ENCODE results near the gene MAST4.

Gene MAST4

GRCh38 chr5:66908230-66908629 lies 312.0 kb downstream of the MAST4 start:
- Histone ChIP-seq H3K4me3 (ENCODE audit: insufficient read depth, low read depth, low read length) (no peak overlapping the region), H3K27ac (ENCODE audit: insufficient read depth, low read depth, low read length, poor library complexity, severe bottlenecking) (no peak overlapping the region), H3K27me3 (ENCODE audit: control insufficient read depth, insufficient read depth, low read length, poor library complexity, severe bottlenecking) (no peaks in the 10 kb centered on the region), H3K36me3 (ENCODE audit: control insufficient read depth, insufficient read depth, low read length) (no peaks in the 10 kb centered on the region), H3K4me1 (ENCODE audit: control insufficient read depth, insufficient read depth, low read length) (peaks cover 10% of the 10 kb centered on the region), H3K9me3 (ENCODE audit: control insufficient read depth, low read length) (no peaks in the 10 kb centered on the region)
- 100% methylated on average over 1 of the region's 1 CpG; no CpG with 5 or more reads in 1 of the 2 experiments for WGBS, 2 experiments

DNA sequence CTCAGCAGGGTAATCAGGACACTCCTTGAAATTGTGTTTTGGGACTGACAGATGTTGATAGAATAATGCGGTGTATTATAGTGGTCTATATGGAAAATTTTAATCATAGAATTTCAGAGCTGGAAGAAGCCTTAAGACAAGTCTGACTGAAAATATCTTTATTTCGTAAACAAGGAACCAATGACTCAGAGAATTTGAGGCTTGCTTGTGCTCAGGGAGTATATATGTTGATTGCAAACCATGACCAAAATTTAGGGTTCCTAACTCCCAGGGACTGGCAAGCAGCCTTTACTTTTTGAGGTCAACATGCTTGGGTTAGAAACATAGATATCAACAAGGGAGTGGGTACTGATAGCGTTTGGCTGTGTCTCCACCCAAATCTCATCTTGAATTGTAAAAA lies 313.2 kb downstream of the MAST4 start:
- H3K27me3 ChIP-seq (ENCODE audit: control insufficient read depth, insufficient read depth, low read length, poor library complexity, severe bottlenecking) = no peaks in the 10 kb centered on the region
- peaks cover 2% of the 10 kb centered on the region for H3K4me1 ChIP-seq (ENCODE audit: control insufficient read depth, insufficient read depth, low read length)
- 96 to 97% methylated on average over 3 of the region's 3 CpGs for WGBS, 2 experiments

GRCh38 chr5:66912787-66913186 lies 316.6 kb downstream of the MAST4 start:
- Histone ChIP-seq H3K27ac (ENCODE audit: insufficient read depth, low read depth, low read length, poor library complexity, severe bottlenecking) (no peak overlapping the region), H3K4me3 (ENCODE audit: insufficient read depth, low read depth, low read length) (no peak overlapping the region), H3K9me3 (ENCODE audit: control insufficient read depth, low read length) (no peaks in the 10 kb centered on the region), H3K36me3 (ENCODE audit: control insufficient read depth, insufficient read depth, low read length) (no peaks in the 10 kb centered on the region), H3K4me1 (ENCODE audit: control insufficient read depth, insufficient read depth, low read length) (no peaks in the 10 kb centered on the region), H3K27me3 (ENCODE audit: control insufficient read depth, insufficient read depth, low read length, poor library complexity, severe bottlenecking) (no peaks in the 10 kb centered on the region)

More for the DNA sequence above, 313.2 kb downstream of the MAST4 start:
- no peaks in the 10 kb centered on the region for H3K9me3 ChIP-seq (ENCODE audit: control insufficient read depth, low read length)
- no peaks in the 10 kb centered on the region for H3K36me3 ChIP-seq (ENCODE audit: control insufficient read depth, insufficient read depth, low read length)
- H3K4me3 ChIP-seq (ENCODE audit: insufficient read depth, low read depth, low read length) = no peak overlapping the region
- no peak overlapping the region for H3K27ac ChIP-seq (ENCODE audit: insufficient read depth, low read depth, low read length, poor library complexity, severe bottlenecking)

- WGBS, 2 experiments = 86 to 98% methylated on average over 7 of the region's 7 CpGs
- H3K36me3 ChIP-seq (ENCODE audit: control insufficient read depth, insufficient read depth, low read length) = no peaks in the 10 kb centered on the region
- no peaks in the 10 kb centered on the region for H3K27me3 ChIP-seq (ENCODE audit: control insufficient read depth, insufficient read depth, low read length, poor library complexity, severe bottlenecking)
- H3K9me3 ChIP-seq (ENCODE audit: control insufficient read depth, low read length) = no peaks in the 10 kb centered on the region
- H3K4me3 ChIP-seq (ENCODE audit: insufficient read depth, low read depth, low read length) = no peak overlapping the region
- H3K27ac ChIP-seq (ENCODE audit: insufficient read depth, low read depth, low read length, poor library complexity, severe bottlenecking) = no peak overlapping the region
- H3K4me1 ChIP-seq (ENCODE audit: control insufficient read depth, insufficient read depth, low read length) = no peaks in the 10 kb centered on the region
Observed at GRCh38 chr5:66915531-66915930, 319.3 kb downstream of the MAST4 start.

DNA sequence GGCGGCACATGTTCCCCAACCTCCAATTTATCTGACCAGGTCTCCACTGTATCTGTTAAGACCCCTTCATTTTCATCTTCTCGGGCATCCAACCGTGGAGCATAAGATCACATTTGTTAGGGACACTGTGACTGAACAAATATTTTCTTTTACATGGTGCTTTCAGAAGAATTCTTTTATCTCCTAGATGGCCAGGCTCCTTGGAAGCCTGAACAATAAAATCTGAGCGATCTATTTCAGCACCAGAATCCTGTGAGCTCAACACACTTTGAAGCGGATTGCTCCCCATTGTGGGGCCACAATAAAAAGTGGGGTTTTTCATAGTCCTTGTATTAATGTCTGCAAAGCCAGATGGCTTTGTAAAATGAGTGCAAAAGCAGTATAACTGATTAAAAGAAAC lies 326.7 kb downstream of the MAST4 start:
- H3K4me1 ChIP-seq (ENCODE audit: control insufficient read depth, insufficient read depth, low read length) = peaks cover 6% of the 10 kb centered on the region
- H3K4me3 ChIP-seq (ENCODE audit: insufficient read depth, low read depth, low read length) = no peak overlapping the region
- H3K27ac ChIP-seq (ENCODE audit: insufficient read depth, low read depth, low read length, poor library complexity, severe bottlenecking) = no peak overlapping the region
- H3K9me3 ChIP-seq (ENCODE audit: control insufficient read depth, low read length) = no peaks in the 10 kb centered on the region
- 77 to 86% methylated on average over 5 of the region's 5 CpGs for WGBS, 2 experiments
- no peaks in the 10 kb centered on the region for H3K36me3 ChIP-seq (ENCODE audit: control insufficient read depth, insufficient read depth, low read length)
- no peaks in the 10 kb centered on the region for H3K27me3 ChIP-seq (ENCODE audit: control insufficient read depth, insufficient read depth, low read length, poor library complexity, severe bottlenecking)

DNA sequence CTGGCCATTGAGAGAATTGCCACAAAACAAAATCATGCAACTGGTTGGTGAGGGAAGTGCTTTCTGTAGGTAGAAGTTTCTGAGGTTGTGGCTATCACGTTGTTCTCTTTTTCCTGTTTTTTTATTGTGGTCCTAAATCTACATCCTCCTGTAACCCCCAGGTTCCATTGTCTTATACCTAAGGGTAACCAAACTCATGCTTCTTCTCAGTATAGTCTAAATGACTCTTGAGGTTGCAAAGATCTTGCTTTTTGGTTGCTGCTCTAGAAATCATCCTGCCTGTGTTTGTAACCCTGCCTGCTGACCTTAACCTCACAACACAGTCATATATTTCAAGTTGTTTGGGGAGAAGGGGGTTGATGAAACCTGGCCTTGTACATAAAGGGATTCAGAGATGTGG lies 327.3 kb downstream of the MAST4 start:
- no peaks in the 10 kb centered on the region for H3K9me3 ChIP-seq (ENCODE audit: control insufficient read depth, low read length)
- H3K4me1 ChIP-seq (ENCODE audit: control insufficient read depth, insufficient read depth, low read length) = peaks cover 6% of the 10 kb centered on the region
- no peak overlapping the region for H3K27ac ChIP-seq (ENCODE audit: insufficient read depth, low read depth, low read length, poor library complexity, severe bottlenecking)
- WGBS, 2 experiments = 79% methylated on average over 1 of the region's 1 CpG; no CpG with 5 or more reads in 1 of the 2 experiments
- no peaks in the 10 kb centered on the region for H3K36me3 ChIP-seq (ENCODE audit: control insufficient read depth, insufficient read depth, low read length)
- H3K4me3 ChIP-seq (ENCODE audit: insufficient read depth, low read depth, low read length) = no peak overlapping the region
- no peaks in the 10 kb centered on the region for H3K27me3 ChIP-seq (ENCODE audit: control insufficient read depth, insufficient read depth, low read length, poor library complexity, severe bottlenecking)

DNA sequence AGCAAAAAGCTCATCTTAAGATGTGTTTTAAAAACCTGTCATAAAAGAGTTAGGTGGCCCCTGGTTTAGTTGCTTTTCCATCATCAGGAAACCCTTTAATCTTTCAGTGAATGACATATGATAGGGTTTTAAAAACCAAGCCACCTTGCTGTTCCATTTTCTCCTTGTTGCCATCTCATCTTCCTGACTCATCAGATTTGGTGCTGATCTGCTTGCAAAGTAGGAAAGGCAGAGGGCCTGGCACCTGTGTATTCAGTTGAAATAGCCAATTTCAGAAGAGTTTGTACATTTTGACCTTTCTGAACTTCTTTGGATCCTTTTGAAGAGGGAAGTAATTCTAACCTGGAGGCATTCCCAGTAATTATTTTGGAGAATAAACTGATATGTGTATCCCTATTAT lies 327.7 kb downstream of the MAST4 start:
- no peaks in the 10 kb centered on the region for H3K36me3 ChIP-seq (ENCODE audit: control insufficient read depth, insufficient read depth, low read length)
- no peak overlapping the region for H3K27ac ChIP-seq (ENCODE audit: insufficient read depth, low read depth, low read length, poor library complexity, severe bottlenecking)
- H3K9me3 ChIP-seq (ENCODE audit: control insufficient read depth, low read length) = no peaks in the 10 kb centered on the region
- H3K4me3 ChIP-seq (ENCODE audit: insufficient read depth, low read depth, low read length) = no peak overlapping the region
- no peaks in the 10 kb centered on the region for H3K27me3 ChIP-seq (ENCODE audit: control insufficient read depth, insufficient read depth, low read length, poor library complexity, severe bottlenecking)
- H3K4me1 ChIP-seq (ENCODE audit: control insufficient read depth, insufficient read depth, low read length) = peaks cover 6% of the 10 kb centered on the region

- Histone ChIP-seq H3K27me3 (ENCODE audit: control insufficient read depth, insufficient read depth, low read length, poor library complexity, severe bottlenecking) (no peaks in the 10 kb centered on the region), H3K4me3 (ENCODE audit: insufficient read depth, low read depth, low read length) (no peak overlapping the region)
Observed at GRCh38 chr5:66927140-66927539, 330.9 kb downstream of the MAST4 start.

GRCh38 chr5:66929281-66929680 lies 333.1 kb downstream of the MAST4 start:
- H3K4me3 ChIP-seq (ENCODE audit: insufficient read depth, low read depth, low read length) = no peak overlapping the region
- no peak overlapping the region for H3K27ac ChIP-seq (ENCODE audit: insufficient read depth, low read depth, low read length, poor library complexity, severe bottlenecking)
- WGBS, 2 experiments = 88 to 94% methylated on average over 1 of the region's 1 CpG
- H3K9me3 ChIP-seq (ENCODE audit: control insufficient read depth, low read length) = no peaks in the 10 kb centered on the region
- no peaks in the 10 kb centered on the region for H3K27me3 ChIP-seq (ENCODE audit: control insufficient read depth, insufficient read depth, low read length, poor library complexity, severe bottlenecking)
- no peaks in the 10 kb centered on the region for H3K4me1 ChIP-seq (ENCODE audit: control insufficient read depth, insufficient read depth, low read length)
- H3K36me3 ChIP-seq (ENCODE audit: control insufficient read depth, insufficient read depth, low read length) = no peaks in the 10 kb centered on the region

More at GRCh38 chr5:66927140-66927539, 330.9 kb downstream of the MAST4 start:
- no peak overlapping the region for H3K27ac ChIP-seq (ENCODE audit: insufficient read depth, low read depth, low read length, poor library complexity, severe bottlenecking)
- peaks cover 6% of the 10 kb centered on the region for H3K4me1 ChIP-seq (ENCODE audit: control insufficient read depth, insufficient read depth, low read length)
- no peaks in the 10 kb centered on the region for H3K9me3 ChIP-seq (ENCODE audit: control insufficient read depth, low read length)
- no peaks in the 10 kb centered on the region for H3K36me3 ChIP-seq (ENCODE audit: control insufficient read depth, insufficient read depth, low read length)

DNA sequence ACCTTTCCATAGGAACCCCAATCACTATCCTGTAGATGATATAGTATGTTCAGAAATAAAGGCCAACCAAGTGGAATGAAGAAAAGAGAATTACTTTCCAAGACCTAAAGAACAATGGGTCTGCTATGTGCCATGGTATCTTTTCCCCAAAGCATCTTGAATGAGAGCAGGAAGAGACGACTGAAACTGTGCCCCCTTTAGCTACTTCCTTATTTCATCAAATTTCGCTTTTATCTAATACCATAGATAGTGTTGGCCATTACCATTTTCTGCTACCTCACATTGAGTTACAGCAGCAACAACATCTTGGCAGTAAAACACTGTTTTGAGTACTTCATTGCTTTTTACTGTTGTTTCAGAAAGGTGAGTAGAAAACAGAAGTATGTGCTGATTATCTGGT lies 333.8 kb downstream of the MAST4 start:
- WGBS, 2 experiments = 87% methylated on average over 2 of the region's 2 CpGs
- no peaks in the 10 kb centered on the region for H3K27me3 ChIP-seq (ENCODE audit: control insufficient read depth, insufficient read depth, low read length, poor library complexity, severe bottlenecking)
- H3K4me3 ChIP-seq (ENCODE audit: insufficient read depth, low read depth, low read length) = no peak overlapping the region
- no peaks in the 10 kb centered on the region for H3K9me3 ChIP-seq (ENCODE audit: control insufficient read depth, low read length)
- no peaks in the 10 kb centered on the region for H3K4me1 ChIP-seq (ENCODE audit: control insufficient read depth, insufficient read depth, low read length)
- H3K27ac ChIP-seq (ENCODE audit: insufficient read depth, low read depth, low read length, poor library complexity, severe bottlenecking) = no peak overlapping the region
- no peaks in the 10 kb centered on the region for H3K36me3 ChIP-seq (ENCODE audit: control insufficient read depth, insufficient read depth, low read length)

DNA sequence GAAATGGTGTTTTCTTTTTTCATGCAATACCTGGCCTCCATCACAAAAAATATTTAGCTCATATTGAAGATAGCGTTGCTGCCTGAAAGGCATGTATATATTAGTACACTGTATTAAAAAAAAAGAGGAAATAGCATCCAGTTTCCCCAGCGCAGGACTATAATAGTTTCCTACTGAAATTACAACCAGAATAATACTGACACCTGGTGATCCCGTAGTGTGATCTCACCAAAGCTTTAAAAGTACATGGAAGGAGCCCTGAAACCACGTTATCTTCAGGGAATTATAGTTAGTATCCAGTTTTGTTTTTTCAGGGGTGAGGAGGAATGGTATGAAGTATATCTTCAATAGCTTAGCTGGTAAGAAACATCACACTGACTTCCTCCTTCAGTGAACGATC lies 335.5 kb downstream of the MAST4 start:
- Histone ChIP-seq H3K4me1 (ENCODE audit: control insufficient read depth, insufficient read depth, low read length) (no peaks in the 10 kb centered on the region), H3K36me3 (ENCODE audit: control insufficient read depth, insufficient read depth, low read length) (no peaks in the 10 kb centered on the region), H3K9me3 (ENCODE audit: control insufficient read depth, low read length) (no peaks in the 10 kb centered on the region), H3K27me3 (ENCODE audit: control insufficient read depth, insufficient read depth, low read length, poor library complexity, severe bottlenecking) (no peaks in the 10 kb centered on the region), H3K27ac (ENCODE audit: insufficient read depth, low read depth, low read length, poor library complexity, severe bottlenecking) (no peak overlapping the region), H3K4me3 (ENCODE audit: insufficient read depth, low read depth, low read length) (no peak overlapping the region)
- WGBS, 2 experiments = 80 to 96% methylated on average over 2 to 4 of the region's 5 CpGs
